Natural killer cell (primary cell): ENCODE results near the gene MTOR. TPM values are rescaled to one million over a fixed set of nuclear protein-coding genes. Genes with fewer than 3 reads are reported as not detected.

Experiments used
- ATAC-seq, 3 donors: fragments of 150-1000 bp in 2 of 3; fragments of 200-7000 bp in 1 of 3; cut with Tn5 transposase; 1 replicate in 1 of 3; 2 replicates in 2 of 3; pipeline ENCODE4 v1.10.0; 2021; ENCODE audit warnings: mild to moderate bottlenecking in 2 of 3, moderate library complexity in 2 of 3
- DNase-seq, 2 donors: peaks; one replicate each; pipeline versions ENCODE4 v3.0.0 to v3.0.0-alpha.2; 2013 to 2021; ENCODE audit warnings: mixed read lengths in 1 of 2
- H3K27ac ChIP-seq: one replicate; pipeline ENCODE4 v1.5.1; 2013; ENCODE audit warnings: mild to moderate bottlenecking, low read length
- H3K27me3 ChIP-seq: one replicate; pipeline ENCODE4 v1.6.1; 2013; ENCODE audit warnings: low read length; ENCODE audit not compliant: control insufficient read depth, insufficient read depth
- H3K36me3 ChIP-seq: one replicate; pipeline ENCODE4 v1.6.1; 2013; ENCODE audit warnings: low read length; ENCODE audit not compliant: control insufficient read depth, insufficient read depth
- H3K4me1 ChIP-seq: one replicate; pipeline ENCODE4 v1.6.1; 2013; ENCODE audit warnings: low read length; ENCODE audit not compliant: control insufficient read depth, insufficient read depth
- H3K4me3 ChIP-seq: one replicate; pipeline ENCODE4 v1.5.1; 2013; ENCODE audit warnings: low read length
- H3K9me3 ChIP-seq: one replicate; pipeline ENCODE4 v1.6.1; 2013; ENCODE audit warnings: low read length; ENCODE audit not compliant: control insufficient read depth, insufficient read depth
- H3K27ac Mint-ChIP-seq, 2 donors: one replicate each; pipeline ENCODE4 v1.8.0; 2022; ENCODE audit warnings: mild to moderate bottlenecking in 2 of 2, mixed read lengths in 2 of 2, moderate library complexity in 1 of 2
- H3K27me3 Mint-ChIP-seq, 2 donors: one replicate each; pipeline ENCODE4 v1.8.0; 2022; ENCODE audit warnings: low read depth in 2 of 2, mixed read lengths in 2 of 2
- H3K36me3 Mint-ChIP-seq: one replicate; pipeline ENCODE4 v1.8.0; 2022; ENCODE audit warnings: mixed read lengths
- H3K4me1 Mint-ChIP-seq, 2 donors: one replicate each; pipeline ENCODE4 v1.8.0; 2022; ENCODE audit warnings: mixed read lengths in 2 of 2
- H3K4me3 Mint-ChIP-seq: one replicate; pipeline ENCODE4 v1.8.0; 2022; ENCODE audit warnings: mild to moderate bottlenecking, moderate library complexity, mixed read lengths
- H3K9me3 Mint-ChIP-seq, 2 donors: one replicate each; pipeline ENCODE4 v1.8.0; 2022; ENCODE audit warnings: mixed read lengths in 2 of 2
- WGBS: methylation state at CpG from one replicate; pipeline ENCODE4 v1.1.7; 2013; ENCODE audit warnings: missing lambda C conversion rate; ENCODE audit not compliant: insufficient coverage; 5-methylcytosine and 5-hydroxymethylcytosine counted together
- intact Hi-C: fragments of 100-400 bp; cut with micrococcal nuclease; formaldehyde crosslinking; loops from one replicate; pipeline ENCODE4 v1.14.2; 2022
- total RNA-seq, 4 donors: library from RNA; stranded (reverse); fragments of 120-200 nt in 1 of 4; gene quantifications; one replicate each; pipeline versions ENCODE4 v1.2.3 to v1.2.4, GENCODE V29; 2013 to 2022
- TF ChIP-seq, protein P1 (sequence below): fragments of 200-600 bp; IDR thresholded peaks from one replicate; pipeline ENCODE4 v1.8.0; 2022; ENCODE audit warnings: antibody characterized with exemption

Gene MTOR
- total RNA-seq, 3 donors from 2014 or later (not counting 1 experiment from before 2014, with no cell fraction given) = 42.7 to 54.6 (median 43.7) TPM

DNA sequence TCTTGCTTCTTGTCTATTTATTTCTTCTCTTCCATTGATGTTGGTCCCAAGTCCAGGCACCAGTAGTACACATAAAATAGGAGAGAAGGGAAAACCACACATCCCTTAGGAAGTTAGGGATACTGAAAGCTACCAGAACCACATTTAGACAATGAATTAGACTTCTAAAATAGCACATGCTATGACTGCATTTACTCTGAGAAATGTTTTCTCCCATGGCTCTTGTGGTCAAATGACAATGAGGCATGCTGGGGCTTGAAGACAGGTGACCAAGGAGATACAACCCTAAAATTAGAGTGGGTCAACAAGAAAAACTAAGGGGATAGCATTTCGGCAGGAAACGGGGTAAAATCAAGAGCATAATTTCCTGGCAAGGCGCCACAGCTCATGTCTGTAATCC is 17.1 kb downstream of the MTOR start:
- peak overlapping the region; percentile 91 to 94 for H3K27ac Mint-ChIP-seq
- no peak overlapping the region for H3K4me3 Mint-ChIP-seq
- DNase-seq (no peak), ATAC-seq (no peak)
- H3K4me3 ChIP-seq = no peak overlapping the region
- intact Hi-C loops = no loop called here
- H3K27me3 ChIP-seq = no peaks in the 10 kb centered on the region
- TF ChIP-seq, protein P1, sequence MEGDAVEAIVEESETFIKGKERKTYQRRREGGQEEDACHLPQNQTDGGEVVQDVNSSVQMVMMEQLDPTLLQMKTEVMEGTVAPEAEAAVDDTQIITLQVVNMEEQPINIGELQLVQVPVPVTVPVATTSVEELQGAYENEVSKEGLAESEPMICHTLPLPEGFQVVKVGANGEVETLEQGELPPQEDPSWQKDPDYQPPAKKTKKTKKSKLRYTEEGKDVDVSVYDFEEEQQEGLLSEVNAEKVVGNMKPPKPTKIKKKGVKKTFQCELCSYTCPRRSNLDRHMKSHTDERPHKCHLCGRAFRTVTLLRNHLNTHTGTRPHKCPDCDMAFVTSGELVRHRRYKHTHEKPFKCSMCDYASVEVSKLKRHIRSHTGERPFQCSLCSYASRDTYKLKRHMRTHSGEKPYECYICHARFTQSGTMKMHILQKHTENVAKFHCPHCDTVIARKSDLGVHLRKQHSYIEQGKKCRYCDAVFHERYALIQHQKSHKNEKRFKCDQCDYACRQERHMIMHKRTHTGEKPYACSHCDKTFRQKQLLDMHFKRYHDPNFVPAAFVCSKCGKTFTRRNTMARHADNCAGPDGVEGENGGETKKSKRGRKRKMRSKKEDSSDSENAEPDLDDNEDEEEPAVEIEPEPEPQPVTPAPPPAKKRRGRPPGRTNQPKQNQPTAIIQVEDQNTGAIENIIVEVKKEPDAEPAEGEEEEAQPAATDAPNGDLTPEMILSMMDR = no peak
- peaks cover 25% of the 10 kb centered on the region for H3K4me1 ChIP-seq
- H3K27ac ChIP-seq = peak overlapping the region; percentile 61
- H3K36me3 ChIP-seq = peaks cover 51% of the 10 kb centered on the region
- H3K9me3 ChIP-seq = no peaks in the 10 kb centered on the region
- H3K36me3 Mint-ChIP-seq = peaks cover 6% of the 10 kb centered on the region
- 68% methylated on average over 3 of the region's 3 CpGs for WGBS
- peaks cover 24 to 34% of the 10 kb centered on the region in 2 donors for H3K4me1 Mint-ChIP-seq
- H3K9me3 Mint-ChIP-seq = no peaks in the 10 kb centered on the region
- no peaks in the 10 kb centered on the region for H3K27me3 Mint-ChIP-seq

DNA sequence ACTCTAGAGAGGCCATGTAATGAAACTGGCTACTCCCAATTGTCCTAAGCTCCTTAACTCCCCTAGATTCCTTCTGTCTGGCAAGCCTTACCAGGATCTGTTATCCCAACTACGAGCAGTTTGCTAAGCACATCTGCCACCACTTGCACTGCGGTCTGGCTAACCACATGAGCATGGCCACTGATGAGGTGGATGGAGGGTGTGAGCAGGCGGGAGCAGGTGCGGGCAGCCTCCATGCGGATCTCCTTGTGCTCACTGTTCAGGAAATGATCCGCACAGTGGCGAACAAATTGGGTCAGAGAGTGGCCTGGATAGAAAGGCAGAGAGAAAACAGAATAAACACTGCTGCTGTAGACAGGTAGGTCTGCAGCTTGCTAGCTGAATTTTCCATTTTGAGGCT is 24.0 kb downstream of the MTOR start:
- intact Hi-C loops = no loop called here
- WGBS = 93% methylated on average over 7 of the region's 7 CpGs
- Mint-ChIP-seq H3K27ac (no peak overlapping the region), H3K9me3 (no peaks in the 10 kb centered on the region), H3K4me1 (peaks cover 0 to 7% of the 10 kb centered on the region in 2 donors), H3K4me3 (no peak overlapping the region), H3K27me3 (no peaks in the 10 kb centered on the region), H3K36me3 (peaks cover 21% of the 10 kb centered on the region)
- DNase-seq (no peak), ATAC-seq (no peak)
- no peaks in the 10 kb centered on the region for H3K27me3 ChIP-seq
- no peaks in the 10 kb centered on the region for H3K4me1 ChIP-seq
- H3K9me3 ChIP-seq = no peaks in the 10 kb centered on the region
- peaks cover 79% of the 10 kb centered on the region for H3K36me3 ChIP-seq
- H3K27ac ChIP-seq = no peak overlapping the region
- no peak overlapping the region for H3K4me3 ChIP-seq
- TF ChIP-seq, protein P1 = no peak

DNA sequence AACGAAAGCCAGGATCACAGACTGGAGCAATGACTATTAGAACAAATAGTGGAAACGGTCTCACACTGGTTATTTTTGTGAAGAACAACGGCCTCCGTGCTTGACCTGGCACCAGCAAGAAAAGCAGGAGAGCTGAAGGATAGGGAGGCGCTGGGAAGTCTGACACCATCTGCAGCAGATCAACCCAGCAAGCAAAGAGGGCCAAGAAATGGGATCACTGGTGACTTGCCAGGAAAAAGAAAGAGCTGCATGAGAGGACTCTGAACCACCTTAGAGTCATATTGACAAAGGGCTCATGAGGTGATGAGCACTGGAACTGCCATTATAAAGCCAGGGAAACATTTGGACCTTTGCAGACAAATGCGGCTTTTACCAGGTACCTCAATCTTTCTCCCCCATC is 25.0 kb downstream of the MTOR start:
- 70% methylated on average over 6 of the region's 6 CpGs for WGBS
- Mint-ChIP-seq H3K27me3 (no peaks in the 10 kb centered on the region), H3K4me1 (peaks cover 0 to 7% of the 10 kb centered on the region in 2 donors), H3K4me3 (no peak overlapping the region), H3K9me3 (no peaks in the 10 kb centered on the region), H3K36me3 (peaks cover 27% of the 10 kb centered on the region), H3K27ac (no peak overlapping the region)
- DNase-seq (no peak), ATAC-seq (no peak)
- intact Hi-C loops = no loop called here
- no peaks in the 10 kb centered on the region for H3K9me3 ChIP-seq
- no peaks in the 10 kb centered on the region for H3K4me1 ChIP-seq
- no peak overlapping the region for H3K27ac ChIP-seq
- H3K4me3 ChIP-seq = no peak overlapping the region
- TF ChIP-seq, protein P1 = no peak
- peaks cover 79% of the 10 kb centered on the region for H3K36me3 ChIP-seq
- no peaks in the 10 kb centered on the region for H3K27me3 ChIP-seq

DNA sequence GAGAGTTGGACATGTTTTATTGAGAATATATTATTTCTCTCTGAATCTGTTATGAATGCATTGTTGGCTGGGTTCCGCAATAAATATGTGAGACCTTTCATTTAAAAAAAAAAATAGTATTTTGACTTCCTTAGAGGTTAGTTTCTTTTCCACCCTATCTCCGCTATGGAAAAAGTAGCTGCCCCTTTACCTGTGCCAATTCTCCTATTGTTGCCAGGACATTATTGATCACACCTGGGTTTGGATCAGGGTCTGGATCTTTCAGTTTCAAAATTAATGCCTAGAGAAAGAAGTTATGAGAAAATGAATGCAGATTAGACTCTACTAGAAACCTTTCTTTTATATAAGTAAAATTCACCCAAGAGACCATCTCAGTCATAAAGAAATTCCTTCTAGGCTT is 29.1 kb downstream of the MTOR start:
- Histone ChIP-seq H3K9me3 (no peaks in the 10 kb centered on the region), H3K36me3 (peaks cover 86% of the 10 kb centered on the region), H3K4me3 (no peak overlapping the region), H3K4me1 (peaks cover 4% of the 10 kb centered on the region), H3K27ac (no peak overlapping the region), H3K27me3 (no peaks in the 10 kb centered on the region)
- DNase-seq (no peak), ATAC-seq (no peak)
- intact Hi-C loops = no loop called here
- Mint-ChIP-seq H3K36me3 (peaks cover 50% of the 10 kb centered on the region), H3K27ac (no peak overlapping the region), H3K9me3 (no peaks in the 10 kb centered on the region), H3K27me3 (no peaks in the 10 kb centered on the region), H3K4me1 (no peaks in the 10 kb centered on the region), H3K4me3 (no peak overlapping the region)
- WGBS = no CpG with 5 or more reads among the region's 2 CpGs
- TF ChIP-seq, protein P1 = no peak
